Endothelial cell of umbilical vein (primary cell): Measurements from ENCODE around the gene HLA-DMA. TPM values are rescaled to one million over a fixed set of nuclear protein-coding genes. Genes with fewer than 3 reads are reported as not detected.

Source experiments
- BruUV-seq: library from RNA; stranded (reverse); fragments of 400-500 nt; replicated peaks from 2 replicates; lab custom pipeline; 2021; lab: Mats Ljungman, UMichigan
- CTCF ChIA-PET: fragments of 300-600, 350-600 bp; sonication (Branson Sonifier 250); formaldehyde crosslinking; loops from one replicate; lab custom pipeline; 2021; ENCODE audit warnings: antibody characterized with exemption, inconsistent platforms; lab: Charles Lee
- POLR2A ChIA-PET: fragments of 300-600, 350-600 bp; sonication (Branson Sonifier 250); formaldehyde crosslinking; loops from one replicate; lab custom pipeline; 2021; ENCODE audit warnings: antibody characterized with exemption, inconsistent platforms; lab: Charles Lee
- DNase-seq: peaks from one replicate; pipeline ENCODE4 v3.0.0-alpha.2; 2011; ENCODE audit warnings: low read depth, low spot score
- FAIRE-seq: peaks from 2 replicates; lab custom pipeline; 2011; peaks lifted over from hg19 to GRCh38; lab: Jason Lieb, UNC
- H2AFZ ChIP-seq: 2 replicates; pipeline ENCODE4 v1.6.0; 2012; ENCODE audit warnings: low read depth, low read length, control low read depth, inconsistent platforms
- H3K27ac ChIP-seq: 2 replicates; pipeline ENCODE4 v1.5.1; 2011; ENCODE audit warnings: low read depth, mild to moderate bottlenecking, control low read depth, low read length, moderate library complexity; ENCODE audit not compliant: insufficient read depth
- H3K27me3 ChIP-seq, 2 experiments: 2 replicates each; pipeline versions ENCODE4 v1.6.0 to v1.6.1; 2011; ENCODE audit warnings: low read length in 2 of 2, mixed read lengths in 1 of 2; ENCODE audit not compliant: control insufficient read depth in 2 of 2, insufficient read depth in 2 of 2
- H3K36me3 ChIP-seq, 2 experiments: 2 replicates in 1 of 2; 3 replicates in 1 of 2; pipeline ENCODE4 v1.5.1; 2011; ENCODE audit warnings: low read length in 2 of 2, mild to moderate bottlenecking in 1 of 2, moderate library complexity in 1 of 2; ENCODE audit not compliant: control insufficient read depth in 2 of 2, insufficient read depth in 2 of 2; ENCODE audit errors: extremely low read depth in 1 of 2
- H3K4me1 ChIP-seq: 3 replicates; pipeline ENCODE4 v1.5.1; 2011; ENCODE audit warnings: mild to moderate bottlenecking, low read length; ENCODE audit not compliant: control insufficient read depth, insufficient read depth; ENCODE audit errors: extremely low read depth
- H3K4me2 ChIP-seq: 2 replicates; pipeline ENCODE4 v1.6.1; 2011; ENCODE audit warnings: low read length, control low read depth, mixed read lengths; ENCODE audit not compliant: insufficient read depth
- H3K4me3 ChIP-seq, 3 experiments: fragments of 200-600 bp in 1 of 3; sonication (generic), shearing (Covaris generic) in 1 of 3; replicated peaks in 1 of 3; 2 replicates each; pipeline ENCODE4 v1.5.1; 2011 to 2016; ENCODE audit warnings: control low read depth in 3 of 3, low read length in 3 of 3, mild to moderate bottlenecking in 2 of 3, inconsistent platforms in 1 of 3, low read depth in 1 of 3, moderate library complexity in 1 of 3; ENCODE audit not compliant: insufficient read depth in 1 of 3
- H3K79me2 ChIP-seq: 2 replicates; pipeline ENCODE4 v1.6.0; 2012; ENCODE audit warnings: low read length, inconsistent platforms; ENCODE audit not compliant: control insufficient read depth, insufficient read depth
- H3K9ac ChIP-seq: replicated peaks from 2 replicates; pipeline ENCODE3; 2011; ENCODE audit warnings: low read length, control low read depth; ENCODE audit not compliant: insufficient read depth; ENCODE audit errors: extremely low read depth
- H3K9me1 ChIP-seq: replicated peaks from 3 replicates; pipeline ENCODE4 v1.6.0; 2011; ENCODE audit warnings: mild to moderate bottlenecking, low read length; ENCODE audit not compliant: control insufficient read depth, insufficient read depth; ENCODE audit errors: extremely low read depth
- H3K9me3 ChIP-seq: replicated peaks from 2 replicates; pipeline ENCODE4 v1.5.1; 2012; ENCODE audit warnings: low read length, inconsistent platforms; ENCODE audit not compliant: control insufficient read depth, insufficient read depth
- H4K20me1 ChIP-seq: replicated peaks from 2 replicates; pipeline ENCODE3; 2011; ENCODE audit warnings: mild to moderate bottlenecking, low read length; ENCODE audit not compliant: control insufficient read depth, insufficient read depth; ENCODE audit errors: extremely low read depth
- EZH2 ChIP-seq: IDR thresholded peaks from 2 replicates; pipeline ENCODE4 v1.6.1; 2012; ENCODE audit warnings: borderline replicate concordance, low read depth, mild to moderate bottlenecking, moderate library complexity, low read length, inconsistent platforms; ENCODE audit not compliant: severe bottlenecking
- FOS ChIP-seq: IDR thresholded peaks from 2 replicates; pipeline ENCODE4 v1.6.1; 2011; ENCODE audit warnings: mild to moderate bottlenecking, low read length, moderate library complexity, borderline replicate concordance; ENCODE audit not compliant: insufficient read depth
- GATA2 ChIP-seq: IDR thresholded peaks from 2 replicates; pipeline ENCODE4 v1.7.0; 2011; ENCODE audit warnings: low read depth, mild to moderate bottlenecking, moderate library complexity, mixed read lengths, low read length; ENCODE audit not compliant: insufficient read length, insufficient read depth
- JUN ChIP-seq: IDR thresholded peaks from 2 replicates; pipeline ENCODE4 v1.6.1; 2011; ENCODE audit warnings: borderline replicate concordance, low read depth; ENCODE audit not compliant: insufficient read length, insufficient read depth
- MYC ChIP-seq: IDR thresholded peaks from one replicate; pipeline ENCODE4 v1.6.1; 2011; ENCODE audit warnings: mild to moderate bottlenecking, low read depth, low read length
- POLR2A ChIP-seq: IDR thresholded peaks from 2 replicates; pipeline ENCODE4 v1.6.1; 2012; ENCODE audit warnings: low read depth, mild to moderate bottlenecking, control low read depth, low read length
- POLR2AphosphoS5 ChIP-seq: IDR thresholded peaks from 2 replicates; pipeline ENCODE4 v1.6.1; 2012; ENCODE audit warnings: low read depth, mild to moderate bottlenecking, control low read depth, low read length, moderate library complexity; ENCODE audit not compliant: insufficient read depth
- dilution Hi-C: fragments of 300-500 bp; cut with MboI; formaldehyde crosslinking; loops from one replicate; pipeline ENCODE4 v1.15.0; 2019; ENCODE audit warnings: low sequenced_read_pairs; ENCODE audit not compliant: extremely low pct_ligation_motif_present
- intact Hi-C: fragments of 100-400 bp; cut with micrococcal nuclease; formaldehyde crosslinking; loops from one replicate; pipeline ENCODE4 v1.10.0; 2022
- polyA plus RNA-seq, 4 experiments: library from polyadenylated mRNA; depleted of rRNA in 3 of 4; stranded (reverse) in 3 of 4; unstranded in 1 of 4; fragments of >200 nt; gene quantifications; 2 replicates each; pipeline versions ENCODE4 v1.2.1 to v1.2.3, GENCODE V29; 2011 to 2012; ENCODE audit warnings: missing spikeins in 1 of 4
- total RNA-seq: library from RNA; stranded (reverse); gene quantifications from 2 replicates; pipeline ENCODE4 v1.2.3, GENCODE V29; 2021
- TF ChIP-seq, protein P1 (sequence below), 2 donors: IDR thresholded peaks; 1 replicate in 1 of 2; 2 replicates in 1 of 2; pipeline ENCODE4 v1.5.1; 2011; ENCODE audit warnings: low read length in 2 of 2, mild to moderate bottlenecking in 2 of 2, moderate library complexity in 2 of 2, control low read depth in 1 of 2, inconsistent platforms in 1 of 2, low read depth in 1 of 2; ENCODE audit not compliant: insufficient read depth in 1 of 2; ENCODE audit errors: extremely low read depth in 1 of 2
- TF ChIP-seq, protein P2 (sequence below): IDR thresholded peaks from 2 replicates; pipeline ENCODE4 v1.6.1; 2011; ENCODE audit not compliant: insufficient read depth, insufficient read length

HLA-DMA gene
- total and polyA plus RNA-seq, 2 donors (not counting 3 experiments of a cell fraction or from before 2014, with no cell fraction given) = 1.2 to 7.7 TPM

DNA sequence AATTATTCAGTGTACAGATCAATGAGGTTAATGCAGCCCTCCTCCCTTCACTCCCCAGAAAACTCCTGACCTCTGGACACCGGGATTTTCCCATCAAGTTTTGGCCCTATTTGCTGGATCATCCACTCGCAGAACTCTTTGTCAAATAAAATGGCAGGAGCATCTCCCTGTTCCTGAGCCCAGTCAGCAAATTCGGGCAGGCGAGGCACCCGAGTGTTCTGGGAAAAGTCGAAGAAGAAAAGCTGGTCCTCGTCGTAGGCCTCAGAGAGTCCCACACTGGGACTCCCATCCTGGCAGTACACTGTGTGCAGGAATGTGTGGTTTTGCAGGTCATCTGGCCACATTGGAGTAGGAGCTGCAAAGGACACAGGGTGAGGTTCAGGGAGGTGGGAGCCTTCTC is 2.4 kb downstream of the HLA-DMA start:
- DNase-seq = no peak
- intact Hi-C loops = no loop called here

More for the DNA sequence above, 2.4 kb downstream of the HLA-DMA start:
- dilution Hi-C loops = no loop called here
- ChIA-PET POLR2A (interaction anchor here (1.9 kb wide), 1 partner anchor 22 kb away, joined by 6 read pairs; no protein-coding TSS in a partner anchor), CTCF (interaction anchor here (0.8 to 10.8 kb wide), 5 partner anchors 15 to 170 kb away, joined by 3 to 174 read pairs (median 4); no protein-coding TSS in a partner anchor)
- Histone ChIP-seq H3K9ac (no peak overlapping the region), H3K9me3 (no peaks in the 10 kb centered on the region), H3K27ac (no peak overlapping the region), H2AFZ (no peak overlapping the region), H3K9me1 (no peaks in the 10 kb centered on the region), H4K20me1 (no peaks in the 10 kb centered on the region), H3K4me3 (no peak overlapping the region), H3K27me3 (peaks cover 0 to 18% of the 10 kb centered on the region in 2 experiments), H3K4me1 (no peaks in the 10 kb centered on the region), H3K79me2 (no peaks in the 10 kb centered on the region), H3K4me2 (no peak overlapping the region), H3K36me3 (no peaks in the 10 kb centered on the region)
- no peak for TF ChIP-seq POLR2A
- no peak for TF ChIP-seq MYC
- TF ChIP-seq GATA2 = no peak
- TF ChIP-seq, protein P1, sequence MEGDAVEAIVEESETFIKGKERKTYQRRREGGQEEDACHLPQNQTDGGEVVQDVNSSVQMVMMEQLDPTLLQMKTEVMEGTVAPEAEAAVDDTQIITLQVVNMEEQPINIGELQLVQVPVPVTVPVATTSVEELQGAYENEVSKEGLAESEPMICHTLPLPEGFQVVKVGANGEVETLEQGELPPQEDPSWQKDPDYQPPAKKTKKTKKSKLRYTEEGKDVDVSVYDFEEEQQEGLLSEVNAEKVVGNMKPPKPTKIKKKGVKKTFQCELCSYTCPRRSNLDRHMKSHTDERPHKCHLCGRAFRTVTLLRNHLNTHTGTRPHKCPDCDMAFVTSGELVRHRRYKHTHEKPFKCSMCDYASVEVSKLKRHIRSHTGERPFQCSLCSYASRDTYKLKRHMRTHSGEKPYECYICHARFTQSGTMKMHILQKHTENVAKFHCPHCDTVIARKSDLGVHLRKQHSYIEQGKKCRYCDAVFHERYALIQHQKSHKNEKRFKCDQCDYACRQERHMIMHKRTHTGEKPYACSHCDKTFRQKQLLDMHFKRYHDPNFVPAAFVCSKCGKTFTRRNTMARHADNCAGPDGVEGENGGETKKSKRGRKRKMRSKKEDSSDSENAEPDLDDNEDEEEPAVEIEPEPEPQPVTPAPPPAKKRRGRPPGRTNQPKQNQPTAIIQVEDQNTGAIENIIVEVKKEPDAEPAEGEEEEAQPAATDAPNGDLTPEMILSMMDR (IDR thresholded peaks at IDR 0.05; ENCODE audit: extremely low read depth in 1 of 2, insufficient read depth in 1 of 2, low read depth in 1 of 2, low read length in 2 of 2) = no peak
- TF ChIP-seq POLR2AphosphoS5 = no peak
- no peak for TF ChIP-seq EZH2
- TF ChIP-seq, protein P2, sequence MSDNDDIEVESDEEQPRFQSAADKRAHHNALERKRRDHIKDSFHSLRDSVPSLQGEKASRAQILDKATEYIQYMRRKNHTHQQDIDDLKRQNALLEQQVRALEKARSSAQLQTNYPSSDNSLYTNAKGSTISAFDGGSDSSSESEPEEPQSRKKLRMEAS = no peak
- TF ChIP-seq FOS = no peak
- TF ChIP-seq JUN = no peak
- FAIRE-seq = no peak
- no TSS peak for BruUV-seq
